ENCODE measurements around the gene SRR.
A peak's percentile ranks its signal among the peaks of the same experiment; 100 is the strongest.

Gene SRR

GRCh38 chr17:2331303-2331702, 27.6 kb downstream of the SRR start:
- Histone ChIP-seq H3K4me3 (ENCODE audit: low read length) (no peak overlapping the region), H3K4me1 (ENCODE audit: control insufficient read depth, low read depth, low read length) (peaks cover 14% of the 10 kb centered on the region), H3K27ac (ENCODE audit: low read length) (no peak overlapping the region), H3K9me3 (ENCODE audit: control insufficient read depth, low read depth, low read length) (no peaks in the 10 kb centered on the region), H3K9ac (ENCODE audit: low read length) (no peak overlapping the region), H3K27me3 (ENCODE audit: control insufficient read depth, insufficient read depth, low read length) (no peaks in the 10 kb centered on the region), H3K36me3 (ENCODE audit: control insufficient read depth, low read depth, low read length) (peaks cover 81% of the 10 kb centered on the region)

- Histone ChIP-seq H3K27me3 (ENCODE audit: control insufficient read depth, insufficient read depth, low read length) (no peaks in the 10 kb centered on the region), H3K36me3 (ENCODE audit: control insufficient read depth, low read depth, low read length) (peaks cover 43% of the 10 kb centered on the region), H3K4me3 (ENCODE audit: low read length) (peak overlapping the region; percentile 93), H3K9ac (ENCODE audit: low read length) (peak overlapping the region; percentile 93), H3K27ac (ENCODE audit: low read length) (peak overlapping the region; percentile 54), H3K9me3 (ENCODE audit: control insufficient read depth, low read depth, low read length) (no peaks in the 10 kb centered on the region), H3K4me1 (ENCODE audit: control insufficient read depth, low read depth, low read length) (peaks cover 18% of the 10 kb centered on the region)
Measured at GRCh38 chr17:2335726-2336214, 32.0 kb downstream of the SRR start.

DNA sequence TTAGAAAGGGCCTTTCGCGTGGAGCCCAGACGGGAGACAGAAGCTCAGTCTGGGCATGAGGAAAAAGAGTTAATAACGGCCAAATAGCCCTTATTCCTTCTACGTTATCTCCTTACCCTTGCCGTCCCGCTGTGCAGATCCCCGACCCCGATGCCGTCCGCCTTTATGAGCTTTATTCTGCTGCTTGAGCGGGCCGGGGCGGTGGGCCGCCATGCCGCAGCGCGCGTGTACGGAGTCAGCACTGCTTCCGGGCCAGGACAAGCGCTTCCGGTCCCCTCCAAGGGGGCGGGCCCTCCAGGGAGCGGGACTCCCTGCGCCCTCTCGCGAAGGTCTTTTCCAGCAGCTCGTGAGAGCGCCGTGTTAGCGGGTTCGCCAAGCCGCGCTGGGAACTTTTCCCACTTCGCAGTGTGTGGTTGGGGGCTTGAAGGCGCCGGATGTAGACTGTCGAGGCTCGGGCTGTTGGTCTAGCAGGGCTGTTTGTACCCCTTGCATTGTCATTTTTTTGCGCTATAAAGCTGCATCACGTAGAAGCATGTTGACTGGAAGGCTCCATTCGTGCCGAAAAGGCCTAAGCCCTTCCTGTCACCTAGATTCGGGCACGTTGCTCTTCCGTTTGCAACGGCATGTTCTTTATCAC, 32.6 kb downstream of the SRR start, which contains the start of gene TSR1:
Gene TSR1, minus strand, starts transcription at position 243 of the 637 bp plus-strand sequence. Its CDS starts 30 bp downstream, at position 213.
- H3K4me1 ChIP-seq (ENCODE audit: control insufficient read depth, low read depth, low read length) = peaks cover 18% of the 10 kb centered on the region
- peak within 1 kb of the TSS; percentile 54 for H3K27ac ChIP-seq (ENCODE audit: low read length)
- H3K36me3 ChIP-seq (ENCODE audit: control insufficient read depth, low read depth, low read length) = peaks cover 37% of the 10 kb centered on the region

GRCh38 chr17:2336852-2337543, 33.2 kb downstream of the SRR start, which contains the start of gene SGSM2:
SGSM2 (plus strand) TSS chr17:2337501; CDS start chr17:2337689, 188 bp downstream.
- H3K4me3 ChIP-seq (ENCODE audit: low read length) = peak within 1 kb of the TSS; percentile 93
- peaks cover 35% of the 10 kb centered on the region for H3K36me3 ChIP-seq (ENCODE audit: control insufficient read depth, low read depth, low read length)
- peaks cover 18% of the 10 kb centered on the region for H3K4me1 ChIP-seq (ENCODE audit: control insufficient read depth, low read depth, low read length)
- H3K27me3 ChIP-seq (ENCODE audit: control insufficient read depth, insufficient read depth, low read length) = no peaks in the 10 kb centered on the region
- no peaks in the 10 kb centered on the region for H3K9me3 ChIP-seq (ENCODE audit: control insufficient read depth, low read depth, low read length)
- H3K9ac ChIP-seq (ENCODE audit: low read length) = peak within 1 kb of the TSS; percentile 93
- no peak within 1 kb of the TSS for H3K27ac ChIP-seq (ENCODE audit: low read length)

More for the DNA sequence above, 32.6 kb downstream of the SRR start, which contains the start of gene TSR1:
- Histone ChIP-seq H3K9me3 (ENCODE audit: control insufficient read depth, low read depth, low read length) (no peaks in the 10 kb centered on the region), H3K4me3 (ENCODE audit: low read length) (peak within 1 kb of the TSS; percentile 93), H3K9ac (ENCODE audit: low read length) (peak within 1 kb of the TSS; percentile 93), H3K27me3 (ENCODE audit: control insufficient read depth, insufficient read depth, low read length) (no peaks in the 10 kb centered on the region)

DNA sequence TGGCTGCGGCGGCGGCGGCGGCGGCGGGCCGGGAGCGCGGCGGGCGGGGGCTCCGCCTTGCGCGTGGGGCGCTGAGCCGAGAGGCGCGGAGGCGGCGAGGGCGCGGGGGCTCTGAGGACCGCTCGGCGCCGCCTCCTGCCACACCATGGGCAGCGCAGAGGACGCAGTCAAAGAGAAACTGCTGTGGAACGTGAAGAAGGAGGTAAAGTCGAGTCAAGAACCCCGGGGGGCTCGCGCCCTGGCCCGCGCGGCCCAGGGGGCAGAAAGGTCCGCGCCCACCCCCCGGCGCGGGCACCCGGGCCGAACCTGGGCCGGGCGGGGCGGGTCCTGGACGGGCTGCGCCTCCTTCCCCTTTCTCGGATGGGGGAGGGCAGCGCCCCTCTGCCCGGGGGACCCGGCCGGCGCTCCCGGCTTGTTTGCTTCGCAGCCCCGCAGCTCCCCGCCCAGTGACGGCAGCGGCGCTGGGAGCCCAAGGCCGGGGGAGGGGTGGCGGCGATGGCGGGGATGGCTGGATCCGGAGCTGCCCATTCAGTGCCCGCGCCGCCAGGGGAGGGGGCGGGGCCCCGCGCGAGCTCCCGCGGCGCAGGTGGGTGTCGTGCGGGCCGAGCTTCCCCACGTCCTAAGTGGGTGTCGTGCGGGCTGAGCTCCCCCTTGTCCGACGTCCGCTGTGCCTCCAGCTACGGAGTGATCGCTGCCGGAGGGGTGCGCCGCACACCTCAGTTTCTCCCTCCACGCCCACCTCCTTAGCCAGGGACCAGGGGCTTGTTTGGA, 34.0 kb downstream of the SRR start:
- H3K36me3 ChIP-seq (ENCODE audit: control insufficient read depth, low read depth, low read length) = peaks cover 29% of the 10 kb centered on the region
- no peaks in the 10 kb centered on the region for H3K27me3 ChIP-seq (ENCODE audit: control insufficient read depth, insufficient read depth, low read length)
- H3K4me1 ChIP-seq (ENCODE audit: control insufficient read depth, low read depth, low read length) = peaks cover 18% of the 10 kb centered on the region
- no peak overlapping the region for H3K27ac ChIP-seq (ENCODE audit: low read length)
- no peaks in the 10 kb centered on the region for H3K9me3 ChIP-seq (ENCODE audit: control insufficient read depth, low read depth, low read length)
- peak overlapping the region; percentile 37 for H3K9ac ChIP-seq (ENCODE audit: low read length)
- H3K4me3 ChIP-seq (ENCODE audit: low read length) = peak overlapping the region; percentile 68

DNA sequence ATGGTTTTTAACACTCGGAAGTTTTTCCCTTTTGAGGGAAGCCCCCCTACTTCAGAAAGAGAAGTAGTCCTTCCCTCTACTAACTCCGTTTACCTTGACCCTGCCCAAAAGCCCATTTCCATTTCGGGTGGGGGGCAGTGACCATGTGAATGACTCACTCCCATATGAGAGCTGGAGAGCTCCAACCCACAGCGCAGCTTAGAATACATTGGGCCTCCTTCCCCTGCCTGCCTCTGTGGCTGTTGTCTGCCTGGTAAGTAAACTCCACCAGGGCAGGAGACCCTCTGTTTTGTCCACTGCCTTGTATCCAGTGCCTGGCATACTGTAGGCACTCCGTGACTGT, 34.5 kb downstream of the SRR start:
- H3K4me1 ChIP-seq (ENCODE audit: control insufficient read depth, low read depth, low read length) = peaks cover 18% of the 10 kb centered on the region
- no peaks in the 10 kb centered on the region for H3K9me3 ChIP-seq (ENCODE audit: control insufficient read depth, low read depth, low read length)
- peaks cover 24% of the 10 kb centered on the region for H3K36me3 ChIP-seq (ENCODE audit: control insufficient read depth, low read depth, low read length)
- no peaks in the 10 kb centered on the region for H3K27me3 ChIP-seq (ENCODE audit: control insufficient read depth, insufficient read depth, low read length)
- H3K4me3 ChIP-seq (ENCODE audit: low read length) = peak overlapping the region; percentile 68
- no peak overlapping the region for H3K9ac ChIP-seq (ENCODE audit: low read length)
- no peak overlapping the region for H3K27ac ChIP-seq (ENCODE audit: low read length)

- Histone ChIP-seq H3K4me3 (ENCODE audit: low read length) (no peak overlapping the region), H3K4me1 (ENCODE audit: control insufficient read depth, low read depth, low read length) (peaks cover 17% of the 10 kb centered on the region), H3K9me3 (ENCODE audit: control insufficient read depth, low read depth, low read length) (no peaks in the 10 kb centered on the region), H3K9ac (ENCODE audit: low read length) (no peak overlapping the region), H3K27me3 (ENCODE audit: control insufficient read depth, insufficient read depth, low read length) (no peaks in the 10 kb centered on the region), H3K27ac (ENCODE audit: low read length) (no peak overlapping the region), H3K36me3 (ENCODE audit: control insufficient read depth, low read depth, low read length) (peaks cover 11% of the 10 kb centered on the region)
Measured at GRCh38 chr17:2343421-2343820, 39.7 kb downstream of the SRR start.

- peaks cover 21% of the 10 kb centered on the region for H3K4me1 ChIP-seq (ENCODE audit: control insufficient read depth, low read depth, low read length)
- peaks cover 11% of the 10 kb centered on the region for H3K36me3 ChIP-seq (ENCODE audit: control insufficient read depth, low read depth, low read length)
- no peaks in the 10 kb centered on the region for H3K9me3 ChIP-seq (ENCODE audit: control insufficient read depth, low read depth, low read length)
- no peak overlapping the region for H3K4me3 ChIP-seq (ENCODE audit: low read length)
- no peak overlapping the region for H3K27ac ChIP-seq (ENCODE audit: low read length)
- no peak overlapping the region for H3K9ac ChIP-seq (ENCODE audit: low read length)
- no peaks in the 10 kb centered on the region for H3K27me3 ChIP-seq (ENCODE audit: control insufficient read depth, insufficient read depth, low read length)
Measured at GRCh38 chr17:2344528-2344927, 40.8 kb downstream of the SRR start.

DNA sequence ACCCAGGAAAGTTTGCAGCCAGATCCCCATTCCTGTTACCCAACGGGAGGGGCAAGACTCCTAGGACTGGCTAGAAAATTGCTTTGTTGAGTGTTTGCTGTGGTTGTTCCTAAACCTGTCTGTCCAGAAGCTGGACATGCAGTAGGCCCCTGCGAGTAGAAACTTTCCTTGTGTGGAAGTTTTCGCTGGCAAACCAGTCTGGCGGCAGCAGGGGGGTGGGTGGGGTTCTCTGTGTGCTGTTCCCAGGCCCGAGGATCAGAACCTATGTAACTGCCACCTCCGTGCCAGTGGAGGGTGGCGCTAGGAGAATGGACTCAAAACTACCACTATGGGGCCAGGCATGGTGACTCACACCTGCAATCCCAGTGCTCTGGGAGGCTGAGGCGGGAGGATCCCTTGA, 42.7 kb downstream of the SRR start:
- H3K9ac ChIP-seq (ENCODE audit: low read length) = no peak overlapping the region
- peaks cover 21% of the 10 kb centered on the region for H3K4me1 ChIP-seq (ENCODE audit: control insufficient read depth, low read depth, low read length)
- peaks cover 11% of the 10 kb centered on the region for H3K36me3 ChIP-seq (ENCODE audit: control insufficient read depth, low read depth, low read length)
- no peak overlapping the region for H3K4me3 ChIP-seq (ENCODE audit: low read length)
- no peaks in the 10 kb centered on the region for H3K27me3 ChIP-seq (ENCODE audit: control insufficient read depth, insufficient read depth, low read length)
- H3K9me3 ChIP-seq (ENCODE audit: control insufficient read depth, low read depth, low read length) = no peaks in the 10 kb centered on the region
- no peak overlapping the region for H3K27ac ChIP-seq (ENCODE audit: low read length)

DNA sequence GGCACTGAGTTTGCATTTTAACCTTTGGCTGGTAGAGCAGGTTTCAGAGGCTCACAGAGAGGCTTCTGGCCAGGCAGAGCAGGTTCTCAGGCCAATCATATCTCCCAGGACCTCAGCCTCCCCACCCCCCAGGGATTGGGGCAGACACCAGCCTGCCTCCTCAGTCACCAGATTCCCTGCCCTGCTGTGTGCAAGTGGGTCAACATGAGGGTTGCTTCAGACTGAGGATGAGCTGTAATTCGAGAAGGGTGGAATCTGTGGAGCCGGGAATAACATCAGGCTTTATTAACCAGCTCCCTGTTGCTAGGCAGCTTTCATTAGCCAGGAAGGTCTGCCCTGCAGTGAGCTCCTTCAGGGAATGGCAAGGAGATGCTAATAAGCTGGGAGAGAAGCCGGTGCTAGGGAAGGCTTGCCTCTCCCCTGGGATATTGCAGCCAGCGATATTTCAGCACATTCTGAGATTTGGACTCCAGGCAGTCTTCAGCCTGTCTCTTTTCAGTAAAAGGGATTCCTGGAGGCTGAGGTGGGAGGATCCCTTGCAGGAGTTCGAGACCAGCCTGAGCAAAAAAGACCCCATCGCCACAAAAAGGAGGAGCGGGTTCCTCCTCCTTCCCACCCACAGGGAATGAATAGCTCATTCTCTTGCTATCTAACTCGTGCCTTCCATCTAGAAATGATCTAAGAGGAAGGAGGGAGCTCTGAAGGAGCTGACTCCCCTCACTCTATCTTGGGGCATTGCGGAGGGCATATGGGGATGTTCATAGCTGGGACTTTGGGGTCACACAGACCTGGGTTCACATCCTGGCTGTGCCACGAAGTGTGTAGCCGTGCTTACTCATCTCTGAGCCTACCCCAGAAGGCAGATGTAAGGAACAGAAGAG, 44.3 kb downstream of the SRR start:
- H3K27ac ChIP-seq (ENCODE audit: low read length) = peak overlapping the region; percentile 44

More for the DNA sequence above, 44.3 kb downstream of the SRR start:
- H3K4me3 ChIP-seq (ENCODE audit: low read length) = peak overlapping the region; percentile 31
- no peaks in the 10 kb centered on the region for H3K9me3 ChIP-seq (ENCODE audit: control insufficient read depth, low read depth, low read length)
- peaks cover 7% of the 10 kb centered on the region for H3K36me3 ChIP-seq (ENCODE audit: control insufficient read depth, low read depth, low read length)
- H3K27me3 ChIP-seq (ENCODE audit: control insufficient read depth, insufficient read depth, low read length) = no peaks in the 10 kb centered on the region
- H3K4me1 ChIP-seq (ENCODE audit: control insufficient read depth, low read depth, low read length) = peaks cover 21% of the 10 kb centered on the region
- peak overlapping the region; percentile 52 for H3K9ac ChIP-seq (ENCODE audit: low read length)
